Activated naive CD4-positive, alpha-beta T cell treated with anti-CD3 and anti-CD28 coated beads for 36 hours (primary cell): ENCODE data around the gene CBLIF. TPM values are rescaled to one million over a fixed set of nuclear protein-coding genes. Genes with fewer than 3 reads are reported as not detected.
"Not testable (repeated sequence)": the region's sequence is repeated elsewhere in the genome, so short reads cannot be mapped to it uniquely, and the experiment has no call there.

Experiments used
- CTCF ChIA-PET: fragments of 350-600 bp; sonication (Branson Sonifier 250); formaldehyde crosslinking; loops from one replicate; lab custom pipeline; 2021; ENCODE audit warnings: antibody characterized with exemption; lab: Charles Lee
- DNase-seq: peaks from one replicate; pipeline ENCODE4 v3.0.0-alpha.2; 2020
- H3K27ac Mint-ChIP-seq: one replicate; pipeline ENCODE4 v1.8.0; 2021; ENCODE audit warnings: mild to moderate bottlenecking, mixed read lengths
- H3K27me3 Mint-ChIP-seq: one replicate; pipeline ENCODE4 v1.8.0; 2021; ENCODE audit warnings: low read depth, mixed read lengths
- H3K36me3 Mint-ChIP-seq: one replicate; pipeline ENCODE4 v1.8.0; 2021; ENCODE audit warnings: low read depth, mixed read lengths
- H3K4me1 Mint-ChIP-seq: one replicate; pipeline ENCODE4 v1.8.0; 2021; ENCODE audit warnings: low read depth, mixed read lengths
- H3K4me3 Mint-ChIP-seq: one replicate; pipeline ENCODE4 v1.8.0; 2021; ENCODE audit warnings: mild to moderate bottlenecking, moderate library complexity, mixed read lengths
- H3K9me3 Mint-ChIP-seq: one replicate; pipeline ENCODE4 v1.8.0; 2021; ENCODE audit warnings: mixed read lengths
- intact Hi-C: fragments of 100-400 bp; cut with micrococcal nuclease; formaldehyde crosslinking; loops from one replicate; pipeline ENCODE4 v1.15.1; 2023
- total RNA-seq, 2 experiments: library from RNA; stranded (reverse); gene quantifications; one replicate each; pipeline ENCODE4 v1.2.3, GENCODE V29; 2021

Gene CBLIF
- total RNA-seq, 2 experiments from 2014 or later: not detected

DNA sequence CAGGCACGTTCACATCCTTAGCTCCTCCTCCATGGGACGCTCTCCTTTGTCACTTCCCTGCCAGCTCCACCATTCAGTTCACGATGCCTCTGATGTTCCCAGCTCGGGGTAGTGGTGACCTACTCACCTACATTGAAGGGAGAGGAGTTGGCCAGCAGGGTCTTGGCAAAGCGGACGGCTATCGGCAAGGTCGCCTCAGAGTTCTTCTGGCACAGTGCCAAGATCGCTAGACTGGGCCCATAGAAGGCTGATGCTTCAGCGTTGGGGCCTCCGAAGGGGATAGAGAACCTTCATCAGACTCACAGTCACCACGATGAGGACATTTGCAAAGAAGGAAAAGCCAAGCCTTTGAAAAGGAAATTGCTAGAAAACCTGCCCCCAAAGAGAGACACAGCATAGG lies 3.0 kb downstream of the CBLIF start:
- Mint-ChIP-seq H3K9me3 (no peaks in the 10 kb centered on the region), H3K4me1 (no peaks in the 10 kb centered on the region), H3K27ac (no peak overlapping the region), H3K4me3 (no peak overlapping the region), H3K27me3 (peaks cover 2% of the 10 kb centered on the region), H3K36me3 (no peaks in the 10 kb centered on the region)
- DNase-seq: no peak
- CTCF ChIA-PET: no interaction called here
- intact Hi-C loops: no loop called here

DNA sequence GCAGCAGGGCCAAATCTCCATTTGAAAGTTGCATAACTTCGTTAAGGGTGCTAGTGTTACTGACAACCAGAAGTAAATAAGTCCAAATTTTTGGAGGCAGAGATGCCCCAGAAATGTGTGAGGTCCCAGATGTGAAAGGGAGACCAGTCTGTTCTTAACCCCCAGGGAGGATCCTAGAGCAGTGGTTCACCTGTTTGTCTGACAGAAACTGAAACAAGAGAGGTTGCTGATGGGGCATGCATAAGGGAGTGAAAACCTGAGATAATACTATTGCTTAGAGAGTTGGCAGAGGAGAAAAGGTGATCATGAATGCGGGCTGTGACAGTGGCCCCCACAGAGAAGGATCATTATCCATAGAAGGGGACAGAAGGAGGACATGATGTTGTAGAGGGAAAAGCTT lies 3.8 kb downstream of the CBLIF start:
- Mint-ChIP-seq H3K9me3 (no peaks in the 10 kb centered on the region), H3K4me1 (no peaks in the 10 kb centered on the region), H3K4me3 (no peak overlapping the region), H3K27me3 (peaks cover 6% of the 10 kb centered on the region), H3K27ac (no peak overlapping the region), H3K36me3 (no peaks in the 10 kb centered on the region)
- DNase-seq: no peak
- CTCF ChIA-PET: no interaction called here
- intact Hi-C loops: no loop called here

DNA sequence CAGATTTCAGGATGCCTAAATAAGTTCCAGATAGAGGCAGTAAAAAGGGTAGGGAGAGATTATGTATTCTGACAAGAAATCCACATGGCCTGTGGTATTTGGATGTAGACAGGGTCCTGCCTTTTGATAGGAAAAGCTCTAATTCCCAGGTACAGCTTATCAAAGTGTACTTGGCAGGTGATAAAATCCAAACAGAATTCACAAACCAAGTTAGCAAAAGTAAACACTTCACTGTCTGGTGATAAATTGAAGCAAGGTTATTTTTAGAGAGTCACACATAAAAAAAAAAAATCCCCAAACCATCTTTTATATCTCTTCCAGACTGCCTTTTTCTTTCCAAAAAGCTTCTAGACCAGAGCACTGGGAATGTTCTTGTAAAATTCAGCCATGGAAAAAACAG lies 5.7 kb downstream of the CBLIF start:
- DNase-seq: no peak
- no peak overlapping the region for H3K27ac Mint-ChIP-seq
- H3K27me3 Mint-ChIP-seq: peaks cover 7% of the 10 kb centered on the region
- intact Hi-C loops: no loop called here
- H3K9me3 Mint-ChIP-seq: no peaks in the 10 kb centered on the region
- H3K4me1 Mint-ChIP-seq: no peaks in the 10 kb centered on the region
- no peaks in the 10 kb centered on the region for H3K36me3 Mint-ChIP-seq
- H3K4me3 Mint-ChIP-seq: no peak overlapping the region
- CTCF ChIA-PET: no interaction called here

DNA sequence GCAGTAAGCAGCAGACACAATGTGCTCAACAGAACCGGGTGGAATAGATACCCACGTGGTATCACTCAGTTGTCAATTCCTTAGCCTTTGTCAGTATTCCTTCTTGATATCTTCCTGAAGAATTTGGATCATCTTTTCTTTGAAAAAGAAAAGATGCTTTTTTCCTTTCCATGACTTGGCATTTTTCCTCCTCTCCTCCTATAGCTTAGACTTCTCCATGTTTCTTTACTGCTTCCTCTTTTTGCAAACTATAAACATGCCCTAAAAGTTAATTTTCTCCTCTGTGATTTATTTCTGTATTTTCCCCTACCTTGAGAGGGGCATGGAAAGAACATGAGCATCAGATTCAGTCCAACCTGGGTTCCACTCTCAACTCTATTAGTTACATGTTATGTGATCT lies 11.7 kb downstream of the CBLIF start:
- H3K4me1 Mint-ChIP-seq: no peaks in the 10 kb centered on the region
- intact Hi-C loops: no loop called here
- H3K4me3 Mint-ChIP-seq: no peak overlapping the region
- no peak overlapping the region for H3K27ac Mint-ChIP-seq
- H3K36me3 Mint-ChIP-seq: no peaks in the 10 kb centered on the region
- no peak for DNase-seq
- peaks cover 7% of the 10 kb centered on the region for H3K27me3 Mint-ChIP-seq
- CTCF ChIA-PET: no interaction called here
- H3K9me3 Mint-ChIP-seq: no peaks in the 10 kb centered on the region

DNA sequence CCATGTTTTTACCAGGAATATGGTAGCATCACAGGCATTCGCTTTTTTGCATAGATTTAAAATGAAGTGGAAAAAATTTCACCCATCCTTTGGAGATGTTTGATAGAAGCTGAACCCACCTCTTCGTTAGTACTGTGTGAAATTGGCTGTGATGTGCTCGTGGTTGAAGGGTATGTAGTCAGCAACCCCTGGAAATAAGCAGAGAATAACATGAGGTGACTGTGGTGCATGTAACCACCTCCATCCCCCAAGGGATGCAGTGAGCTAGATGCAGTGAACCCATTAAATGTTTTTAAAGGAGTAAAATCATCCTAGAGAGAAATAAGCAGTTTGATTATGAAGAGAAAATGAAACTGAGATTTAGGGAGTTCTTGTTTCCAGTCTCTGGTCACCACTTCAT lies 15.9 kb downstream of the CBLIF start:
- Mint-ChIP-seq H3K27me3 (no peaks in the 10 kb centered on the region), H3K4me3 (no peak overlapping the region), H3K36me3 (no peaks in the 10 kb centered on the region), H3K4me1 (no peaks in the 10 kb centered on the region), H3K9me3 (no peaks in the 10 kb centered on the region), H3K27ac (no peak overlapping the region)
- intact Hi-C loops: no loop called here
- DNase-seq: no peak
- CTCF ChIA-PET: no interaction called here

DNA sequence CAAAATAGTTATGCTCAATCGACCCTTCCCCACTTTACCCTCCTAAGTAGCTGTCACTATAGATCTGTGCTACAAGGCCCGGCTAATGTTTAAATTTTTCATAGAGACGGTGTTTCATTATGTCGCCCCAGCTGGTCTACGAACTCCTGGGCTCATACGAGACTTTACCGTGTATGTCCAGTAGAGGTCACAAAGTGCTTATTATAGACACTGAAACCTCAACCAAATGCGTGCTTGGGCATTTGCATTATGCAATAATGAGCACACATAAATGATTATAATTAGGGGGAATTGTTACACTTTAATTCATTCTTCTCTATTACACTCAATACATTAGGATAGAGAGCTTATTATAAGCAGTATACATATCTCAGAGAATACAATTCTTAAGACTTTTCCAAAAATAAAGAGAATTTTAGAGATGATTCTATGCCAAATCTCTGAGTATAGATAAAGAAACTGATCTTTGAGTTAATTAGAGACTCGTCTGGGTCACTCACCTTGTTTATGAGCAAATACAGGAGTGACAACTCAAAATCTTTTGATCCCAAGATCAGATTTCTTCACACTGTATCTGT lies 22.2 kb downstream of the CBLIF start:
- no peaks in the 10 kb centered on the region for H3K9me3 Mint-ChIP-seq
- CTCF ChIA-PET: no interaction called here
- no peaks in the 10 kb centered on the region for H3K27me3 Mint-ChIP-seq
- intact Hi-C loops: loop anchor here (1.0 to 2.0 kb wide), 5 partner anchors 36 to 442 kb away; no protein-coding TSS in a partner anchor
- H3K36me3 Mint-ChIP-seq: no peaks in the 10 kb centered on the region
- H3K27ac Mint-ChIP-seq: no peak overlapping the region
- DNase-seq: peak; percentile 56
- H3K4me1 Mint-ChIP-seq: peaks cover 3% of the 10 kb centered on the region
- no peak overlapping the region for H3K4me3 Mint-ChIP-seq

DNA sequence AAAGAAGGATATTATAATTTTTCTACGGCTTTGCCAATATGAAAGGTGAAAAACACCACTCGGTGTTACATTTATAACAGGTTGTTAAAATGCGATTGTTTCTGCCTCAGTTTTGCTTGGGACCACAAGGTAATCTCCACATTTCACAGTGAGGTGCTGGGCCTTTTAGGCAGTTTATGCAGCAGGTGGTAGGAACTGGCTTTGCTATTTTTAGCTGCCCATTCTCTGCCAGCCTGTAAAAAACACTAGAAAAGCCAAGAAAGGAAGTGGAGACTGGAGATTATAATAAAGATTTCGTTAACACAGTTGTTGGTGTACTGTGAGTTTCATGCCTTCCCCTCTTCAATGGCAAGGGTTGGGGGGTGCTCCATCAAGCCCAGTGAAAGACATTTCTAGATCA lies 26.7 kb downstream of the CBLIF start:
- Mint-ChIP-seq H3K36me3 (no peaks in the 10 kb centered on the region), H3K27me3 (no peaks in the 10 kb centered on the region), H3K4me1 (peaks cover 6% of the 10 kb centered on the region), H3K9me3 (no peaks in the 10 kb centered on the region), H3K4me3 (no peak overlapping the region), H3K27ac (no peak overlapping the region)
- intact Hi-C loops: loop anchor here (10.0 kb wide), 1 partner anchor 1244 kb away; the partner anchor contains the start of genes LPXN and ZFP91
- no peak for DNase-seq
- CTCF ChIA-PET: no interaction called here

DNA sequence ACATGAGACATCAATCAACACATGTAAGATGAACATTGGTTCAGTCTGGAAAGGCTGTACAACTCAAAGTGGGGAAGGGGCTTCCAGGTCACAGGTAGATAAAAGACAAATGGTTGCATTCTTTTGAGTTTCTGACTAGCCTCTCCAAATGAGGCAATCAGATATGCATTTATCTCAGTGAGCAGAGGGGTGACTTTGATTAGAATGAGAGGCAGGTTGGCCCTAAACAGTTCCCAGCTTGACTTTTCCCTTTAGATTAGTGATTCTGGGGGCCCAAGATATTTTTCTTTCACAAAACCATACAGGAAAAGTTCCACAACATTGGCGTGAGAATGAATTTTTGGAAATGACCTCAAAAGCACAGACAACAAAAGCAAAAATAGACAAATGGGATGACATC lies 28.9 kb downstream of the CBLIF start:
- H3K27me3 Mint-ChIP-seq, DNase-seq, CTCF ChIA-PET, H3K36me3 Mint-ChIP-seq, H3K9me3 Mint-ChIP-seq, H3K27ac Mint-ChIP-seq, H3K4me3 Mint-ChIP-seq, H3K4me1 Mint-ChIP-seq: not testable (repeated sequence)
- intact Hi-C loops: loop anchor here (10.0 kb wide), 1 partner anchor 1242 kb away; the partner anchor contains the start of genes LPXN and ZFP91

DNA sequence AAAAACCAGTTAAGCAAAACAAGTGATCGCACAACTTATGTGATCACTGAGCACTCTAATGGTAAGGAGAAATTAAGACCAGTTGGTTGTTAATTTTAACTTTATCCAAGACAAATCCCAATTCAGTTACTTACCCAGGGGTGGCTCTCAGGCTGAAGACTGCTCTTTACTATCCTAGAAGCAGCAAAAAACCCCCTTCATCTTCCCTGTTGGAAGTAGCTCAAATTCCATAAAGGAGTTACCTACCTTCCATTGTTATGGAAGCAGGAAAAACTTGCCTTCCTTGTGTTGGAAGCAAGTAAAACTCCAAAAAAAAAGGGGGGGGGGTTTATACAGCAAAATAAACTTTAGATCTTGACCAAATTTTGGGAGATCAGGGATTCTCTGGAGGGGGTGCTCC lies 29.5 kb downstream of the CBLIF start:
- CTCF ChIA-PET: no interaction called here
- Mint-ChIP-seq H3K36me3 (no peaks in the 10 kb centered on the region), H3K27ac (no peak overlapping the region), H3K9me3 (no peaks in the 10 kb centered on the region), H3K27me3 (no peaks in the 10 kb centered on the region), H3K4me3 (no peak overlapping the region), H3K4me1 (peaks cover 11% of the 10 kb centered on the region)
- intact Hi-C loops: loop anchor here (10.0 kb wide), 1 partner anchor 1241 kb away; the partner anchor contains the start of genes LPXN and ZFP91
- no peak for DNase-seq

DNA sequence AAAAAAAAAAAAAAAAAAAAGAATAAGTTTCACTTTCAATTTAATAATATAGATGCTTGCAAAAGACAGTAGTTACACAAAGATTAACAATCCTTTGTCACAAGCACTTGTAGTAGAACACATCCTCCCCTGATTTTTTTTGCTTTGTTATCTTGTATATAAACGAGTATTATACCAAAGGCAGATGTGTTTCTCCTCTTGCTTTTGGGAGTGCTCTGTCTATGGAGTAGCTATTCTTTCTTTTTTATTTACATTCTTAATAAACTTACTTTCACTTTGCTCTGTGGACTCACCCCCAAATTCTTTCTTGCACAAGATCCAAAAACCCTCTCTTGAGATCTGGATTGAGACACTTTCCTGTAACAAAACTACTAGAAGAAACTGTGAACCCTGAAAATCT lies 31.3 kb downstream of the CBLIF start:
- Mint-ChIP-seq H3K4me1 (peaks cover 19% of the 10 kb centered on the region), H3K36me3 (peaks cover 1% of the 10 kb centered on the region), H3K27me3 (no peaks in the 10 kb centered on the region), H3K27ac (no peak overlapping the region), H3K4me3 (no peak overlapping the region), H3K9me3 (no peaks in the 10 kb centered on the region)
- intact Hi-C loops: loop anchor here (5.0 to 10.0 kb wide), 2 partner anchors 43 to 1239 kb away; partner anchors contain the start of genes LPXN and ZFP91
- CTCF ChIA-PET: interaction anchor here (0.7 to 1.4 kb wide), 2 partner anchors 12 to 60 kb away, joined by 3 to 5 read pairs; no protein-coding TSS in a partner anchor
- DNase-seq: no peak

DNA sequence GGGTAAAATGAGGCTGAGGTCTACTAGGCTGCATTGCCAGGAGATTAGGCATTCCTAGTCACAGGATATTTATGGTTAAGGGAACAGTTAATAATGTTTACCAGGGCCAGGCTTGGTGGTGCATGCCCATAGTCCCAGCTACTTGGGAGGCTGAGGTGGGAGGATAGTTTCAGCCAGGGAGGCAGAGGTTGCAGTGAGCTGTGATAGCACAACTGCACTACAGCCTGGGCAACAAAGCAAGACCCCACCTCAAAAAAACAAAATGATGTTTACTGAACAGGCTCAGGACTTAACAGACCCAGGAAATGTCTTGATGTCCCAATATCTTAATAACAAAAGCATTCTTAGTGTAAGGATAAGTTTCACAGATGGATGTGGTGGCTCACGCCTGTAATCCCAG lies 31.9 kb downstream of the CBLIF start:
- peaks cover 18% of the 10 kb centered on the region for H3K4me1 Mint-ChIP-seq
- H3K36me3 Mint-ChIP-seq: peaks cover 1% of the 10 kb centered on the region
- intact Hi-C loops: loop anchor here (5.0 to 10.0 kb wide), 2 partner anchors 44 to 1239 kb away; partner anchors contain the start of genes LPXN and ZFP91
- H3K4me3 Mint-ChIP-seq: no peak overlapping the region
- no peaks in the 10 kb centered on the region for H3K9me3 Mint-ChIP-seq
- no peak overlapping the region for H3K27ac Mint-ChIP-seq
- no peaks in the 10 kb centered on the region for H3K27me3 Mint-ChIP-seq
- DNase-seq: no peak
- CTCF ChIA-PET: interaction anchor here (0.7 to 1.4 kb wide), 2 partner anchors 11 to 59 kb away, joined by 3 to 5 read pairs; no protein-coding TSS in a partner anchor

DNA sequence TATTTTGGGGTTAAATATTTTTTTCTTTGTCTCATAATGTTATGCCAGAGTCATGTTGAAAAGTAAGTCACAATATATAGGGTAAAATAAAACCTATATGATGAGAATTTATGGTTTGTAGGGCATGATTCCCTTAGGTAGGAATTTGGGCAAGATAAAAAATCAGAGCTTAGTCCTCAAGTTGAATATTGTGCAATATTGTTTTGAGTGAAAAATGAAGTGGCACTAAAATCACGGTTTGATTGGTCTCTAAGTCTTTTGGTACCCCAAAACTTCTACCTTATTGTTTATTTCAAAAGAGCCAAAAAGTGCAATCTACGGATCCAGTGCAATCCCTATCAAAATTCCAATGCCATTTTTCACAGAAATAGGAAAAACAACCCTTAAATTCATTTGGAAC lies 33.1 kb downstream of the CBLIF start:
- H3K4me3 Mint-ChIP-seq: no peak overlapping the region
- no peaks in the 10 kb centered on the region for H3K9me3 Mint-ChIP-seq
- CTCF ChIA-PET: no interaction called here
- no peak for DNase-seq
- peaks cover 18% of the 10 kb centered on the region for H3K4me1 Mint-ChIP-seq
- H3K27ac Mint-ChIP-seq: no peak overlapping the region
- H3K36me3 Mint-ChIP-seq: peaks cover 1% of the 10 kb centered on the region
- intact Hi-C loops: loop anchor here (5.0 to 10.0 kb wide), 2 partner anchors 45 to 1237 kb away; partner anchors contain the start of genes LPXN and ZFP91
- H3K27me3 Mint-ChIP-seq: no peaks in the 10 kb centered on the region

DNA sequence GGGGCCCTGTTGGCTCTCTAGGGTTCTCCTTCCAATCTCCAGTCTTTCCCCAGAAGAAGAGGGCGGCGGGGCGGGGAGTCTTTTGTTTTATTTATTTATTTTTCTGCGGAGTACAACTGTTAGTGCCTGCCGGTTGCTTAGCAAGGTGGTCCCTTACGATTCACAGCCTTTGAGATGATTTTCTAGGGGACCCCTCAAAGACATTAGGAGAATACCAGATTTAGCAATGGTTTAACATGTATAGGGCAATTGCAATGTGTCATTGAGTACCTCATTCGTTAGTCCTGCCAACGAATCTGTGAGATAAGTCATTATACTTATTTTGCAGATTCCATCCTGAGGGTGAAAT lies 34.4 kb downstream of the CBLIF start:
- Mint-ChIP-seq H3K36me3 (peaks cover 9% of the 10 kb centered on the region), H3K27me3 (no peaks in the 10 kb centered on the region), H3K9me3 (no peaks in the 10 kb centered on the region), H3K4me3 (peak overlapping the region; percentile 87), H3K27ac (peak overlapping the region; percentile 82), H3K4me1 (peaks cover 18% of the 10 kb centered on the region)
- CTCF ChIA-PET: interaction anchor here (1.3 to 1.9 kb wide), 2 partner anchors 10 to 46 kb away, joined by 4 to 8 read pairs; no protein-coding TSS in a partner anchor
- no peak for DNase-seq
- intact Hi-C loops: loop anchor here (1.0 to 10.0 kb wide), 7 partner anchors 35 to 1236 kb away; partner anchors contain the start of genes LPXN, OSBP, PATL1 and ZFP91
